ENCODE measurements around the gene CRIP2.

CRIP2 gene

GRCh38 chr14:105432657-105433056, 42.0 kb upstream of the CRIP2 start:
- Histone ChIP-seq H3K9ac (ENCODE audit: low read length in 5 of 5) (no peak overlapping the region), H3K36me3 (ENCODE audit: control insufficient read depth in 5 of 5, insufficient read depth in 5 of 5, low read length in 5 of 5) (peaks cover 0 to 5% (median 0%) of the 10 kb centered on the region in 5 donors), H3K9me3 (ENCODE audit: control insufficient read depth in 5 of 5, low read length in 5 of 5) (no peaks in the 10 kb centered on the region), H3K27ac (ENCODE audit: low read depth, low read length) (no peak overlapping the region), H3K4me3 (ENCODE audit: low read depth in 1 of 5, low read length in 5 of 5) (no peak overlapping the region), H3K27me3 (ENCODE audit: control insufficient read depth in 5 of 5, insufficient read depth in 4 of 5, low read length in 5 of 5) (no peaks in the 10 kb centered on the region), H3K4me1 (ENCODE audit: control insufficient read depth in 5 of 5, insufficient read depth in 5 of 5, low read length in 5 of 5) (peaks cover 4 to 24% (median 17%) of the 10 kb centered on the region in 5 donors)

DNA sequence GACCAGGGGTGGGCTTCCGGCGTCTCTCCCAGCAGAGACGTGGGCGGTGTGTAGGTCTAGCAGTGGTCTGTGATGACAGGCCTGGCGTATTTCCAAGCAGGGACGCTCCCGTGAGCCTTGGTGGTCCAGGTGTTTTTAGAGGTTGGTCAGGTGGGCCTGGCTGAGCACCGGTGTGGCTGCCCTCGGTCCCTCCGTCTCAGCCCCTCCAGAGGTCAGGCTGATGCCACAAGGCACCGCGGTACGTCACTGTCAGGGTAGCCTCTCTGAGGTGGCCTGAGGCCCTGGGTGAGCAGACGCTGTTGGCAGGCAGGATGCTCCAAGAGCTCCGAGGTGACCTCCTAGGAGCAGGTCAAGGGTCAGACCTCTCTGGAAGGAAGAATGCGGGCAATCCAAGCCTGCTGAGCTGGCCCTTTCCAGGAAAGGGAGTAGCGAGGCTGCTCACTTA, 41.4 kb upstream of the CRIP2 start:
- H3K27ac ChIP-seq (ENCODE audit: low read depth, low read length) = no peak overlapping the region
- no peaks in the 10 kb centered on the region for H3K27me3 ChIP-seq (ENCODE audit: control insufficient read depth in 5 of 5, insufficient read depth in 4 of 5, low read length in 5 of 5)
- no peak overlapping the region for H3K4me3 ChIP-seq (ENCODE audit: low read depth in 1 of 5, low read length in 5 of 5)
- H3K9ac ChIP-seq (ENCODE audit: low read length in 5 of 5) = no peak overlapping the region
- H3K36me3 ChIP-seq (ENCODE audit: control insufficient read depth in 5 of 5, insufficient read depth in 5 of 5, low read length in 5 of 5) = peaks cover 0 to 5% (median 0%) of the 10 kb centered on the region in 5 donors
- H3K9me3 ChIP-seq (ENCODE audit: control insufficient read depth in 5 of 5, low read length in 5 of 5) = no peaks in the 10 kb centered on the region
- peaks cover 4 to 20% (median 17%) of the 10 kb centered on the region in 5 donors for H3K4me1 ChIP-seq (ENCODE audit: control insufficient read depth in 5 of 5, insufficient read depth in 5 of 5, low read length in 5 of 5)

- no peak overlapping the region for H3K27ac ChIP-seq (ENCODE audit: low read depth, low read length)
- no peaks in the 10 kb centered on the region for H3K27me3 ChIP-seq (ENCODE audit: control insufficient read depth in 5 of 5, insufficient read depth in 4 of 5, low read length in 5 of 5)
- no peak overlapping the region for H3K9ac ChIP-seq (ENCODE audit: low read length in 5 of 5)
- H3K4me1 ChIP-seq (ENCODE audit: control insufficient read depth in 5 of 5, insufficient read depth in 5 of 5, low read length in 5 of 5) = peaks cover 0 to 4% (median 3%) of the 10 kb centered on the region in 5 donors
- no peaks in the 10 kb centered on the region for H3K9me3 ChIP-seq (ENCODE audit: control insufficient read depth in 5 of 5, low read length in 5 of 5)
- peaks cover 0 to 32% (median 12%) of the 10 kb centered on the region in 5 donors for H3K36me3 ChIP-seq (ENCODE audit: control insufficient read depth in 5 of 5, insufficient read depth in 5 of 5, low read length in 5 of 5)
- H3K4me3 ChIP-seq (ENCODE audit: low read depth in 1 of 5, low read length in 5 of 5) = no peak overlapping the region
Measured at GRCh38 chr14:105436402-105436801, 38.2 kb upstream of the CRIP2 start.

DNA sequence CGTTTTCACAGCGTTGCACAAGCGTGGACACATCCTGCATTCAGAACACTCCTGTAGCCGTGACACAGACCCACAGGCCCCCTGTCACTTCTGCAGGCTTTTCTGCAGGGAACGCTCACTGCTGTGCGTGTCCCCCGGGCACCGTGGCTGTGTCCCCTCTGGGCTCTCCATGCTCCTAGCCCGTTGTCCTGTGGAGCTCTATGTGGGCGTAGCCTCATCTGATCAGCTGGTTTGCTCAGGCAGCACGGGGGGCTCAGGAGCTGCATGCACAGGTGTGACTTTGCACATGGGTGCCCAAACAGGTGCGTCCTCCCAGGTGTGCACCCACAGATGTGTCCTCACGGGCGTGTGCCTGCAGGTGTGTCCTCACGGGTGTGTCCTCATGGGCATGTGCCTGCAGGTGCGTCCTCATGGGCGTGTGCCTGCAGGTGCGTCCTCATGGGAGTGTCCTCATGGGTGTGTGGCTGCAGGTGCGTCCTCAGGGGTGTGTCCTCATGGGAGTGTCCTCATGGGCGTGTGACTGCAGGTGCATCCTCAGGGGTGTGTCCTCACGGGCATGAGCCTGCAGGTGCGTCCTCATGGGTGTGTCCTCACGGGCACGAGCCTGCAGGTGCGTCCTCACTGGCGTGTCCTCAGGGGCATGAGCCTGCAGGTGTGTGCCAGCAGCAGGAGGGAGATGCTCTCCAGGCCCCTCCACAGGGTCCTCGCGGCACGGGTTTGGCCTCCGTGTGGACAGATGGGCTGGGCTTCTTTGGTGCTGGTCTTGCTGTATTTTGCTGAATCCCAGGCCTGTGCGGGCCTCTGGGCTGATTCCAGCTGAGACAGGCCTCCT, 37.5 kb upstream of the CRIP2 start:
- Histone ChIP-seq H3K27me3 (ENCODE audit: control insufficient read depth in 5 of 5, insufficient read depth in 4 of 5, low read length in 5 of 5) (no peaks in the 10 kb centered on the region), H3K4me1 (ENCODE audit: control insufficient read depth in 5 of 5, insufficient read depth in 5 of 5, low read length in 5 of 5) (peaks cover 0 to 4% (median 3%) of the 10 kb centered on the region in 5 donors), H3K9ac (ENCODE audit: low read length in 5 of 5) (no peak overlapping the region), H3K27ac (ENCODE audit: low read depth, low read length) (no peak overlapping the region), H3K36me3 (ENCODE audit: control insufficient read depth in 5 of 5, insufficient read depth in 5 of 5, low read length in 5 of 5) (peaks cover 0 to 35% (median 12%) of the 10 kb centered on the region in 5 donors), H3K9me3 (ENCODE audit: control insufficient read depth in 5 of 5, low read length in 5 of 5) (no peaks in the 10 kb centered on the region), H3K4me3 (ENCODE audit: low read depth in 1 of 5, low read length in 5 of 5) (no peak overlapping the region)

DNA sequence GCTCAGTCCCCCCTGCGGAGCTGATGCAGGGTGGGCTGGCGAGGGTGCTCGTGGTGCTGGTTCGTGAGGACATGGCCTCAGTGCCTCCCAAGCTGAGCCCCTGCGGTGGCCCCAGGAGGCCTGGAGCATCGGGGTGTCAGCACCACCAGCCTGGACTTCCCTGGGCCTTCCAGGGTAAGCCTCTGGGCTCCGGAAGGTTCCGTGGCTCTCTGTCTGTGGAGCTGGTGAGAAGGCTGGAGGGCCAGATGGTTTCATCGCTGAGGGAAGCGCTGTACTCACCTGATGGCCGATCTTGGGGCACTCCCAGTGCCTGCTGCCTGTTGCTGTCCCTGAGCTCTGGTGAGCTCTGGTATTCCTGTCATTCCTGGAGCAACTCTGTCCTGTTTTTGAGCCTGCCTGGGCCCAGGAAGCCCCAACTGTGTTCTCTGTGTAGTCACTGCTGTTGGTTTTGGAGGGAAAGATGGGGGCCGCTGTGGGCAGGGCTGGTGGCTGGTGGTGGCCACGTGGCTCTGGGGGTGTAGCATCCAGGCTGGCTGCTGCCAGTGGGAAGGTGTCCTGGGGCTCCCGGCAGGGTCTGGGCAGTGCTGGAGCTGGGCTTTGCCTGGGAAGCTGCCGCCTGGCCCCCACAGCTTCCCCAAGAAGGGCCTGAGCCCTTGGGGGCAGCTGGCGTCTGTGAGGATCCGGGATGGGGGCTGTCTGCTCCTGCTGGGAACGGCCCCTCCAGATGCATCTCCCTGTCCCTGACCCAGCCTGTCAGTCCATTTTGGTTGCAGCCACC, 36.7 kb upstream of the CRIP2 start:
- no peaks in the 10 kb centered on the region for H3K9me3 ChIP-seq (ENCODE audit: control insufficient read depth in 5 of 5, low read length in 5 of 5)
- H3K27ac ChIP-seq (ENCODE audit: low read depth, low read length) = no peak overlapping the region
- peaks cover 0 to 4% (median 3%) of the 10 kb centered on the region in 5 donors for H3K4me1 ChIP-seq (ENCODE audit: control insufficient read depth in 5 of 5, insufficient read depth in 5 of 5, low read length in 5 of 5)
- H3K36me3 ChIP-seq (ENCODE audit: control insufficient read depth in 5 of 5, insufficient read depth in 5 of 5, low read length in 5 of 5) = peaks cover 0 to 42% (median 17%) of the 10 kb centered on the region in 5 donors
- H3K27me3 ChIP-seq (ENCODE audit: control insufficient read depth in 5 of 5, insufficient read depth in 4 of 5, low read length in 5 of 5) = no peaks in the 10 kb centered on the region
- H3K9ac ChIP-seq (ENCODE audit: low read length in 5 of 5) = no peak overlapping the region
- H3K4me3 ChIP-seq (ENCODE audit: low read depth in 1 of 5, low read length in 5 of 5) = no peak overlapping the region

DNA sequence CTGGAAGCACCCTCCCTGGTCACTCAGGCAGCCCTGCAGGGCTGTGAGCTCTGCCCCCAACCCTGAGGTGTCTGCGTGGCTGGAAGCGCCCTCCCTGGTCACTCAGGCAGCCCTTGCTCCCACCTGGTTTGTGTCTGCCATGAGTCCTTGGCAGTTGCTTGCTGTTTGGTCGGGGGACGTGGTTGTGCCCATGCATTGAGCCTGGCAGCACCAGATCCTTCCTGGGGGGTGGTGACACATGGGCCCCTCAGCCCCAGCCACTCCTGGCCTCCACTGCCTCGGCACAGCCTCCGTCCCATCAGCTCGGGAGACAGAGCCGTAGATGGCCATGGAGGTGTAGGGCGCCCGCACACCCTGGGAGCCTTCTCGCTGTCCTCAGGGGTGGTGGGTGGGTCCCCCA, 35.4 kb upstream of the CRIP2 start:
- Histone ChIP-seq H3K36me3 (ENCODE audit: control insufficient read depth in 5 of 5, insufficient read depth in 5 of 5, low read length in 5 of 5) (peaks cover 0 to 45% (median 20%) of the 10 kb centered on the region in 5 donors), H3K9ac (ENCODE audit: low read length in 5 of 5) (no peak overlapping the region), H3K9me3 (ENCODE audit: control insufficient read depth in 5 of 5, low read length in 5 of 5) (no peaks in the 10 kb centered on the region), H3K27ac (ENCODE audit: low read depth, low read length) (no peak overlapping the region), H3K4me3 (ENCODE audit: low read depth in 1 of 5, low read length in 5 of 5) (no peak overlapping the region), H3K4me1 (ENCODE audit: control insufficient read depth in 5 of 5, insufficient read depth in 5 of 5, low read length in 5 of 5) (peaks cover 0 to 4% (median 3%) of the 10 kb centered on the region in 5 donors), H3K27me3 (ENCODE audit: control insufficient read depth in 5 of 5, insufficient read depth in 4 of 5, low read length in 5 of 5) (no peaks in the 10 kb centered on the region)

DNA sequence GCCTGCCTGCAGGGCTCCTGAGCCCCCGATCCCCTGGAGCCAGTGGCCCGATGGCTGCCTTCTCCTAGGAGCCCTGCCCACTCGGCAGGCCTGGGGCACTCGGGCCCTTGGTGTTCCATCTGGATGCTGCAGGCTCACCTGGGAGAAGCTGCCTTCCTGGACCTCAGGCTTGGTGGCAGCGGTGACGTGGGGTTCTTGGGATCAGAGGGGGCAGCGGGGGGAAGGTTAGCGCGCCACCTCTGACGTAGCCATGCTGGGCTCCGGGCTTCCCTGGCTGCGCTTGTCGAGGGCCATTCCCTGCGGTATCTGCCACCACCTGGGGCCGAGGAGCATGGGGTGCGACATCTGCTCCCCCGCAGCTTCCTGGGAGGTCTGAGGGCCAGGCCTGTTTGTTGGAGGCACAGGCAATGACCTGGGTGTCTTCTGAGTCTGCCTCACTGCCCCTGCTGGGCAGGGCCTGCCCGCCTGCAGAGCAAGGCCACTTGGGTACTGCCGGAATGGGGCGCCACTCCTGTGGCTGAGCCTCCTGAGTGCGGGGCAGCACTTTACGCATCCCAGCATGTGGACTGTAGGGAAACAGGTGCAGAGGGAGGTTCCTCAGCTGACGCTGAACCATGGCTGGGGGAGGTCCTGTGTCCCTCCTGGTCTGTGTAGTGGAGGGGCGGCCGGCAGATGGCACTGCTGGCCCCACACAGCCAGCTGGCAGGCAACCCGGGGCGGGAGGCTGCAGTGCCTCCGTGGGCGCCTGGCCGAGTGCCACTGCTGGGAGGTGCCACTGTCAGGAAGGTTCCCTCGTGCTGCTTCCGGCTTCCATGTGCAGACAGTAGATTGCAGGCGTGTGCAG, 34.7 kb upstream of the CRIP2 start:
- H3K27ac ChIP-seq (ENCODE audit: low read depth, low read length) = no peak overlapping the region
- H3K9me3 ChIP-seq (ENCODE audit: control insufficient read depth in 5 of 5, low read length in 5 of 5) = no peaks in the 10 kb centered on the region
- peaks cover 0 to 45% (median 20%) of the 10 kb centered on the region in 5 donors for H3K36me3 ChIP-seq (ENCODE audit: control insufficient read depth in 5 of 5, insufficient read depth in 5 of 5, low read length in 5 of 5)
- no peak overlapping the region for H3K9ac ChIP-seq (ENCODE audit: low read length in 5 of 5)
- no peaks in the 10 kb centered on the region for H3K27me3 ChIP-seq (ENCODE audit: control insufficient read depth in 5 of 5, insufficient read depth in 4 of 5, low read length in 5 of 5)
- H3K4me1 ChIP-seq (ENCODE audit: control insufficient read depth in 5 of 5, insufficient read depth in 5 of 5, low read length in 5 of 5) = peaks cover 0 to 4% (median 3%) of the 10 kb centered on the region in 5 donors
- H3K4me3 ChIP-seq (ENCODE audit: low read depth in 1 of 5, low read length in 5 of 5) = no peak overlapping the region

DNA sequence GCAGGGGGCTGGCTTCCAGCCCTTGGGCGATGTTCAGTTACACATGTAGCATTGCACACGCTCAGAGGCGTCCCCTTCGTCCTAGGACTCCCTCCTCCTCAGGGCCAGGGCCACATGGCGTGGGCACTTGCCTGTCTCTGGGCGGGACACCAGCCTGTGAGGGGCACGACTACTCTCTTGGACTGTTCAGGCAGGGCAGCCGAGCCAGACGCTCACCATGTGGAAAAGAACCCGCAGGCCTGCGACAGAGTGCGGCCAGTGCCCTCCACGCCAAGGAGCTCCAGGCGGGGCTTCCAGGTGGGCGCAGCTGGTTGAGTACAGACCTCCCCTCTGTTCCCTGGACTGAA, 34.1 kb upstream of the CRIP2 start:
- no peak overlapping the region for H3K9ac ChIP-seq (ENCODE audit: low read length in 5 of 5)
- peaks cover 0 to 4% (median 3%) of the 10 kb centered on the region in 5 donors for H3K4me1 ChIP-seq (ENCODE audit: control insufficient read depth in 5 of 5, insufficient read depth in 5 of 5, low read length in 5 of 5)
- H3K27ac ChIP-seq (ENCODE audit: low read depth, low read length) = no peak overlapping the region
- no peaks in the 10 kb centered on the region for H3K9me3 ChIP-seq (ENCODE audit: control insufficient read depth in 5 of 5, low read length in 5 of 5)
- H3K36me3 ChIP-seq (ENCODE audit: control insufficient read depth in 5 of 5, insufficient read depth in 5 of 5, low read length in 5 of 5) = peaks cover 0 to 49% (median 20%) of the 10 kb centered on the region in 5 donors
- no peaks in the 10 kb centered on the region for H3K27me3 ChIP-seq (ENCODE audit: control insufficient read depth in 5 of 5, insufficient read depth in 4 of 5, low read length in 5 of 5)
- H3K4me3 ChIP-seq (ENCODE audit: low read depth in 1 of 5, low read length in 5 of 5) = no peak overlapping the region

GRCh38 chr14:105440992-105441391, 33.6 kb upstream of the CRIP2 start:
- H3K9ac ChIP-seq (ENCODE audit: low read length in 5 of 5) = no peak overlapping the region
- H3K4me3 ChIP-seq (ENCODE audit: low read depth in 1 of 5, low read length in 5 of 5) = no peak overlapping the region
- no peaks in the 10 kb centered on the region for H3K27me3 ChIP-seq (ENCODE audit: control insufficient read depth in 5 of 5, insufficient read depth in 4 of 5, low read length in 5 of 5)
- peaks cover 0 to 4% (median 3%) of the 10 kb centered on the region in 5 donors for H3K4me1 ChIP-seq (ENCODE audit: control insufficient read depth in 5 of 5, insufficient read depth in 5 of 5, low read length in 5 of 5)
- peaks cover 0 to 53% (median 20%) of the 10 kb centered on the region in 5 donors for H3K36me3 ChIP-seq (ENCODE audit: control insufficient read depth in 5 of 5, insufficient read depth in 5 of 5, low read length in 5 of 5)
- no peaks in the 10 kb centered on the region for H3K9me3 ChIP-seq (ENCODE audit: control insufficient read depth in 5 of 5, low read length in 5 of 5)
- no peak overlapping the region for H3K27ac ChIP-seq (ENCODE audit: low read depth, low read length)
